B cell (primary cell): ENCODE results near the gene GCNT2. TPM values are rescaled to one million over a fixed set of nuclear protein-coding genes. Genes with fewer than 3 reads are reported as not detected.

Experiments
- ATAC-seq: fragments of 200-7000 bp; cut with Tn5 transposase; one replicate; pipeline ENCODE4 v1.10.0; 2021; ENCODE audit warnings: low read depth, mild to moderate bottlenecking, moderate number of reproducible peaks, moderate library complexity
- CTCF ChIA-PET: fragments of 350-600 bp; sonication (Branson Sonifier 250); formaldehyde crosslinking; loops from one replicate; lab custom pipeline; 2021; ENCODE audit warnings: antibody characterized with exemption, inconsistent platforms; lab: Charles Lee
- POLR2A ChIA-PET: fragments of 350-600 bp; sonication (Branson Sonifier 250); formaldehyde crosslinking; loops from one replicate; lab custom pipeline; 2021; ENCODE audit warnings: antibody characterized with exemption; lab: Charles Lee
- DNase-seq: peaks from one replicate; pipeline ENCODE4 v3.0.0; 2013
- H2AFZ ChIP-seq: 2 replicates; pipeline ENCODE4 v1.6.1; 2012; ENCODE audit warnings: mild to moderate bottlenecking, low read depth, low read length; ENCODE audit not compliant: insufficient read depth, poor library complexity, severe bottlenecking
- H3K27ac ChIP-seq, 2 donors: 1 replicate in 1 of 2; 2 replicates in 1 of 2; pipeline ENCODE4 v1.5.1; 2012 to 2013; ENCODE audit warnings: low read length in 2 of 2, mild to moderate bottlenecking in 2 of 2, moderate library complexity in 1 of 2
- H3K27me3 ChIP-seq, 4 experiments: fragments of 200-600 bp in 1 of 4; sonication (generic) in 1 of 4; replicated peaks in 1 of 4; 1 replicate in 2 of 4; 2 replicates in 2 of 4; pipeline versions ENCODE4 v1.6.1 to v1.7.0; 2013 to 2016; ENCODE audit warnings: low read length in 3 of 4, mild to moderate bottlenecking in 2 of 4, mixed read lengths in 1 of 4, moderate library complexity in 1 of 4; ENCODE audit not compliant: insufficient read depth in 4 of 4, control insufficient read depth in 3 of 4; ENCODE audit errors: control extremely low read depth in 1 of 4
- H3K36me3 ChIP-seq, 2 experiments: replicated peaks in 1 of 2; 1 replicate in 1 of 2; 2 replicates in 1 of 2; pipeline versions ENCODE4 v1.6.1 to v1.7.1; 2013; ENCODE audit warnings: low read length in 1 of 2; ENCODE audit not compliant: insufficient read depth in 2 of 2, control insufficient read depth in 1 of 2; ENCODE audit errors: control extremely low read depth in 1 of 2, extremely low read depth in 1 of 2
- H3K4me1 ChIP-seq, 2 donors: fragments of 200-600 bp in 1 of 2; sonication (generic) in 1 of 2; 1 replicate in 1 of 2; 2 replicates in 1 of 2; pipeline versions ENCODE4 v1.5.1 to v1.6.1; 2013 to 2017; ENCODE audit warnings: low read length in 2 of 2; ENCODE audit not compliant: control insufficient read depth in 2 of 2, insufficient read depth in 2 of 2
- H3K4me2 ChIP-seq: replicated peaks from 2 replicates; pipeline ENCODE3; 2012; ENCODE audit warnings: mild to moderate bottlenecking, low read depth, low read length; ENCODE audit not compliant: poor library complexity, severe bottlenecking
- H3K4me3 ChIP-seq, 5 experiments: fragments of 200-600 bp in 1 of 5; sonication (generic) in 1 of 5; 1 replicate in 3 of 5; 2 replicates in 2 of 5; pipeline versions ENCODE4 v1.5.1 to v1.7.0; 2011 to 2016; ENCODE audit warnings: low read length in 4 of 5, mild to moderate bottlenecking in 4 of 5, low read depth in 2 of 5, control low read depth in 1 of 5, moderate library complexity in 1 of 5; ENCODE audit not compliant: insufficient read depth in 1 of 5; ENCODE audit errors: control extremely low read depth in 1 of 5, extremely low read depth in 1 of 5
- H3K79me2 ChIP-seq: fragments of 200-600 bp; sonication (generic); one replicate; pipeline ENCODE4 v1.6.0; 2016; ENCODE audit warnings: low read length; ENCODE audit not compliant: control insufficient read depth, insufficient read depth
- H3K9ac ChIP-seq: fragments of 200-600 bp; sonication (generic); 2 replicates; pipeline ENCODE4 v1.6.1; 2017; ENCODE audit warnings: mild to moderate bottlenecking, low read length, moderate library complexity
- H3K9me3 ChIP-seq, 3 donors: one replicate each; pipeline versions ENCODE4 v1.6.1 to v1.7.1; 2013; ENCODE audit warnings: low read length in 2 of 3; ENCODE audit not compliant: control insufficient read depth in 2 of 3, insufficient read depth in 1 of 3; ENCODE audit errors: control extremely low read depth in 1 of 3
- H4K20me1 ChIP-seq: 2 replicates; pipeline ENCODE4 v1.6.0; 2012; ENCODE audit warnings: mild to moderate bottlenecking, low read length; ENCODE audit not compliant: insufficient read depth, control insufficient read depth, poor library complexity, severe bottlenecking
- H3K27ac Mint-ChIP-seq: one replicate; pipeline ENCODE4 v1.8.0; 2021; ENCODE audit warnings: mixed read lengths
- H3K27me3 Mint-ChIP-seq: one replicate; pipeline ENCODE4 v1.8.0; 2021; ENCODE audit warnings: mixed read lengths
- H3K4me1 Mint-ChIP-seq: one replicate; pipeline ENCODE4 v1.8.0; 2021; ENCODE audit warnings: mixed read lengths
- H3K4me3 Mint-ChIP-seq: one replicate; pipeline ENCODE4 v1.8.0; 2021; ENCODE audit warnings: mixed read lengths
- H3K9me3 Mint-ChIP-seq: one replicate; pipeline ENCODE4 v1.8.0; 2022; ENCODE audit warnings: mixed read lengths; ENCODE audit not compliant: insufficient read depth
- EZH2 ChIP-seq: IDR thresholded peaks from 2 replicates; pipeline ENCODE4 v1.6.1; 2012; ENCODE audit warnings: borderline replicate concordance, low read depth, mild to moderate bottlenecking, moderate library complexity, low read length; ENCODE audit not compliant: insufficient read depth, poor library complexity, severe bottlenecking
- WGBS: methylation state at CpG from one replicate; pipeline ENCODE4 v1.1.5; 2013; ENCODE audit warnings: missing lambda C conversion rate; ENCODE audit not compliant: insufficient coverage; 5-methylcytosine and 5-hydroxymethylcytosine counted together
- intact Hi-C: fragments of 100-400 bp; cut with micrococcal nuclease; formaldehyde crosslinking; loops from one replicate; pipeline ENCODE4 v1.10.0; 2022
- polyA plus RNA-seq: library from polyadenylated mRNA; depleted of rRNA; stranded (reverse); fragments of >200 nt; gene quantifications from 2 replicates; pipeline ENCODE4 v1.2.3, GENCODE V29; 2012
- total RNA-seq, 2 donors: library from RNA; stranded (reverse); fragments of 120-200 nt in 1 of 2; gene quantifications; 1 replicate in 1 of 2; 2 replicates in 1 of 2; pipeline versions ENCODE4 v1.2.3 to v1.2.4, GENCODE V29; 2013 to 2022
- TF ChIP-seq, protein P1 (sequence below): fragments of 200-600 bp; IDR thresholded peaks from one replicate; pipeline ENCODE4 v1.8.0; 2022; ENCODE audit warnings: antibody characterized with exemption, mild to moderate bottlenecking

Gene GCNT2
- total and polyA plus RNA-seq, 2 donors (not counting 1 experiment from before 2014, with no cell fraction given), result 6.8 to 32.1 TPM

DNA sequence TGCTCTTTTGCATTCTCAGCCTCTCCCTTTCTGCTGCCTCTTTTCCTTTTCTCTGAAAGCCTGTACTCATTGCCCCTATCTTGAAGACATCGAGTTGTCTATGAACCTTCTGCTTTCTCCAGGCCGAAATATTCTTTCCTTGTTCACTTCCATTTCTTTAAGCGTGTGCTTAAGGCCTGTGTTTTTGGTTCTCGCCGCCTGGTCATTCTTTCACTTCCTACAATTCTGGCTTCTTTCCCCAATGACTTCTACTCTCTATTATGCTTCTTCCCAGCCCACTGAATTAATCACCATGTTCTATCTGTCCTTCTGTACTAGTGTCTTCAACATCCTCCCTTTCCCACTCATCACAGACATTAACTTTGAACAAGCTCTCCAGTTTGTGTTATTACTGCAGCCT lies 103.7 kb downstream of the GCNT2 start:
- no peaks in the 10 kb centered on the region for H3K27me3 Mint-ChIP-seq
- no peak for TF ChIP-seq EZH2
- TF ChIP-seq, protein P1, sequence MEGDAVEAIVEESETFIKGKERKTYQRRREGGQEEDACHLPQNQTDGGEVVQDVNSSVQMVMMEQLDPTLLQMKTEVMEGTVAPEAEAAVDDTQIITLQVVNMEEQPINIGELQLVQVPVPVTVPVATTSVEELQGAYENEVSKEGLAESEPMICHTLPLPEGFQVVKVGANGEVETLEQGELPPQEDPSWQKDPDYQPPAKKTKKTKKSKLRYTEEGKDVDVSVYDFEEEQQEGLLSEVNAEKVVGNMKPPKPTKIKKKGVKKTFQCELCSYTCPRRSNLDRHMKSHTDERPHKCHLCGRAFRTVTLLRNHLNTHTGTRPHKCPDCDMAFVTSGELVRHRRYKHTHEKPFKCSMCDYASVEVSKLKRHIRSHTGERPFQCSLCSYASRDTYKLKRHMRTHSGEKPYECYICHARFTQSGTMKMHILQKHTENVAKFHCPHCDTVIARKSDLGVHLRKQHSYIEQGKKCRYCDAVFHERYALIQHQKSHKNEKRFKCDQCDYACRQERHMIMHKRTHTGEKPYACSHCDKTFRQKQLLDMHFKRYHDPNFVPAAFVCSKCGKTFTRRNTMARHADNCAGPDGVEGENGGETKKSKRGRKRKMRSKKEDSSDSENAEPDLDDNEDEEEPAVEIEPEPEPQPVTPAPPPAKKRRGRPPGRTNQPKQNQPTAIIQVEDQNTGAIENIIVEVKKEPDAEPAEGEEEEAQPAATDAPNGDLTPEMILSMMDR, result no peak
- Histone ChIP-seq H3K9ac (no peak overlapping the region), H3K79me2 (peaks cover 3% of the 10 kb centered on the region), H4K20me1 (no peaks in the 10 kb centered on the region), H3K4me3 (no peak overlapping the region), H3K4me1 (no peaks in the 10 kb centered on the region), H3K9me3 (peaks cover 0 to 6% (median 0%) of the 10 kb centered on the region in 3 donors), H3K36me3 (peaks cover 4 to 51% of the 10 kb centered on the region in 2 experiments), H3K27ac (no peak overlapping the region), H2AFZ (no peak overlapping the region), H3K27me3 (no peaks in the 10 kb centered on the region), H3K4me2 (no peak overlapping the region)
- H3K4me1 Mint-ChIP-seq, result no peaks in the 10 kb centered on the region
- ChIA-PET POLR2A (no interaction called here), CTCF (no interaction called here)
- peaks cover 2% of the 10 kb centered on the region for H3K9me3 Mint-ChIP-seq
- no peak for ATAC-seq
- 94% methylated on average over 5 of the region's 5 CpGs for WGBS
- no peak overlapping the region for H3K27ac Mint-ChIP-seq
- H3K4me3 Mint-ChIP-seq, result no peak overlapping the region
- no peak for DNase-seq
- intact Hi-C loops, result no loop called here

DNA sequence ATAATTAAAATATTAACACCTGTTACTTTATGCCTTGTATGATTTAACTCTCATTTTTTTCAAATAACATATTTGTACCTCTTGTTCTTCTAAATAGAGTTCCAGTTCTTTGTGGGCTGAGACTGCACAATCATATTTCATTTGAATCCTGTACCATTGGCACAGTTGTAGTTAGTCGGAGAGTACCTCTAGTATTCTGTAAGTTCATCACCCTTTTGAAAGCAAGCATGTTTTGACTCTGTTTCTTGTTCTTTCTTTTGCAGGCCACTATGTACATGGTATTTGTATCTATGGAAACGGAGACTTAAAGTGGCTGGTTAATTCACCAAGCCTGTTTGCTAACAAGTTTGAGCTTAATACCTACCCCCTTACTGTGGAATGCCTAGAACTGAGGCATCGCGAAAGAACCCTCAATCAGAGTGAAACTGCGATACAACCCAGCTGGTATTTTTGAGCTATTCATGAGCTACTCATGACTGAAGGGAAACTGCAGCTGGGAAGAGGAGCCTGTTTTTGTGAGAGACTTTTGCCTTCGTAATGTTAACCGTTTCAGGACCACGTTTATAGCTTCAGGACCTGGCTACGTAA lies 105.1 kb downstream of the GCNT2 start:
- no peak overlapping the region for H3K4me3 Mint-ChIP-seq
- DNase-seq (no peak), ATAC-seq (no peak)
- H3K4me1 Mint-ChIP-seq, result no peaks in the 10 kb centered on the region
- no peak overlapping the region for H2AFZ ChIP-seq
- H3K27me3 Mint-ChIP-seq, result no peaks in the 10 kb centered on the region
- ChIA-PET CTCF (no interaction called here), POLR2A (no interaction called here)
- no peak overlapping the region for H3K27ac Mint-ChIP-seq
- peaks cover 4 to 51% of the 10 kb centered on the region in 2 experiments for H3K36me3 ChIP-seq
- no peak overlapping the region for H3K9ac ChIP-seq
- peaks cover 0 to 6% (median 0%) of the 10 kb centered on the region in 3 donors for H3K9me3 ChIP-seq
- H3K27ac ChIP-seq, result no peak overlapping the region
- H3K27me3 ChIP-seq, result no peaks in the 10 kb centered on the region
- H3K4me3 ChIP-seq, result no peak overlapping the region
- H4K20me1 ChIP-seq, result no peaks in the 10 kb centered on the region
- H3K9me3 Mint-ChIP-seq, result peaks cover 2% of the 10 kb centered on the region
- intact Hi-C loops, result no loop called here
- no peak overlapping the region for H3K4me2 ChIP-seq
- H3K79me2 ChIP-seq, result peaks cover 3% of the 10 kb centered on the region
- 55% methylated on average over 4 of the region's 9 CpGs for WGBS
- TF ChIP-seq, protein P1, result no peak
- TF ChIP-seq EZH2, result no peak
- no peaks in the 10 kb centered on the region for H3K4me1 ChIP-seq
